Pancreas (tissue), 10 donors: ENCODE measurements around the gene NT5DC4. TPM values are rescaled to one million over a fixed set of nuclear protein-coding genes. Genes with fewer than 3 reads are reported as not detected.

ENCODE experiments used
- ATAC-seq, 4 donors: fragments of 200-7000 bp; cut with Tn5 transposase; one replicate each; pipeline versions ENCODE4 v1.8.0 to v1.9.1; 2020; ENCODE audit warnings: mild to moderate bottlenecking in 4 of 4, moderate library complexity in 4 of 4
- DNase-seq, 6 donors: peaks; one replicate each; pipeline ENCODE4 v3.0.0-alpha.2; 2020
- FAIRE-seq: peaks from 2 replicates; lab custom pipeline; 2012; peaks lifted over from hg19 to GRCh38; lab: Jason Lieb, UNC
- H3K27ac ChIP-seq, 4 donors: fragments of 200-600 bp; sonication (generic); 1 replicate in 3 of 4; 2 replicates in 1 of 4; pipeline versions ENCODE4 v1.5.0 to v1.8.0; 2020
- H3K27me3 ChIP-seq, 4 donors: fragments of 200-600 bp; one replicate each; pipeline ENCODE4 v1.8.0; 2021
- H3K36me3 ChIP-seq, 3 donors: fragments of 200-600 bp; sonication (generic) in 1 of 3; one replicate each; pipeline versions ENCODE4 v1.5.0 to v1.8.0; 2020 to 2021
- H3K4me1 ChIP-seq, 3 donors: fragments of 200-600 bp; one replicate each; pipeline ENCODE4 v1.8.0; 2021
- H3K4me3 ChIP-seq, 4 donors: fragments of 200-600 bp; sonication (generic) in 2 of 4; one replicate each; pipeline versions ENCODE4 v1.5.0 to v1.8.0; 2020 to 2021
- H3K9me3 ChIP-seq, 4 donors: fragments of 200-600 bp; one replicate each; pipeline ENCODE4 v1.8.0; 2021
- WGBS, 2 donors: extraction: QIAGEN DNeasy Blood & Tissue Kit; methylation state at CpG; one replicate each; pipeline ENCODE4 v1.1.7; 2013; 5-methylcytosine and 5-hydroxymethylcytosine counted together
- intact Hi-C, 3 donors: fragments of 100-400 bp; cut with DNase I; formaldehyde crosslinking; loops; one replicate each; pipeline versions ENCODE4 v1.11.1 to v1.14.2; 2022
- polyA plus RNA-seq, 2 donors: library from polyadenylated mRNA; stranded (reverse); fragments of 200-250 nt; gene quantifications; one replicate each; pipeline ENCODE4 v1.2.3, GENCODE V29; 2013
- total RNA-seq, 6 donors: library from RNA; stranded (reverse); fragmentation: NEBNext Ultra II Directional in 4 of 6; extraction: Animal tissue kit (Norgen Biotek cat#: 25700) in 4 of 6; gene quantifications; one replicate each; pipeline versions ENCODE4 v1.2.1 to v1.2.4, GENCODE V29; 2021 to 2023
- TF ChIP-seq, protein P1 (sequence below), 4 donors: fragments of 200-600 bp; sonication (generic) in 3 of 4; IDR thresholded peaks; one replicate each; pipeline versions ENCODE4 v1.5.0 to v1.8.0; 2021; ENCODE audit warnings: antibody characterized with exemption in 4 of 4
- donor health status: healthy with polysubstance abuse.
- donor health status: DM: no; HTN: no; CAD: no; lungs with moderate emphysema.
- donor health status: DM: no; HTN: no; CAD: no.
- donor health status: control.
- donor health status: control.
- donor health status: Bipolar disorder and iron deficiency.
- donor health status: DM: yes; HTN: yes; CAD: no.
- donor health status: DM: no; HTN: no; CAD: no.
- donor health status: DM: no; HTN: no; CAD: no.
- donor health status: DM: yes; HTN: yes; CAD: no.

The NT5DC4 gene
- total and polyA plus RNA-seq, 8 donors = 0.09 TPM; not detected in 7

DNA sequence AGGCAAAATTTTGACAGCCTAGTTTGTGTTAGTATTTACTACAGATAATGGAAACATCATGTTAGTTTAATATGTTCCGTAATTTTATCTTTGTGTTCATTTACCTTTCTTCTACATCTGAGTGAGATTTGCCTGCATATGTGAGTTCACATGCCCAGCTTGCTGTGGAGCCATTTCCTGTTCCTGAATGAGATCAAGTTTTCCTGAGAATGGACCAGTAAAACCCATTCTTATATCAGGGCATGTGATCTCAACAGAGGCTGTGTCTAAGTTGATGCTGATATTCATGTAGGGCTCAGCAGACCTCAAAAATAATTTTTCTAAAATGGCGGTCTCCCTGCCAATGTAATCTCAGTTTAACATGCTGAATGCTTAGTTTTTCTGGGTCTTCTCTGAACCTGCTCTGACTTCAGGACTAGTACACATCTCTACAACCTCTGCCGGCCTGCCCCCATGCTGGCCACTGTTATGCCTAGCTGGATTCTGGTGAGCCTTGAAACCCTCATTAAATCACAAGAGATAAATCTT is 62.4 kb downstream of the NT5DC4 start:
- no peak overlapping the region for H3K27ac ChIP-seq
- no peaks in the 10 kb centered on the region for H3K9me3 ChIP-seq
- intact Hi-C loops = no loop called here
- TF ChIP-seq, protein P1, sequence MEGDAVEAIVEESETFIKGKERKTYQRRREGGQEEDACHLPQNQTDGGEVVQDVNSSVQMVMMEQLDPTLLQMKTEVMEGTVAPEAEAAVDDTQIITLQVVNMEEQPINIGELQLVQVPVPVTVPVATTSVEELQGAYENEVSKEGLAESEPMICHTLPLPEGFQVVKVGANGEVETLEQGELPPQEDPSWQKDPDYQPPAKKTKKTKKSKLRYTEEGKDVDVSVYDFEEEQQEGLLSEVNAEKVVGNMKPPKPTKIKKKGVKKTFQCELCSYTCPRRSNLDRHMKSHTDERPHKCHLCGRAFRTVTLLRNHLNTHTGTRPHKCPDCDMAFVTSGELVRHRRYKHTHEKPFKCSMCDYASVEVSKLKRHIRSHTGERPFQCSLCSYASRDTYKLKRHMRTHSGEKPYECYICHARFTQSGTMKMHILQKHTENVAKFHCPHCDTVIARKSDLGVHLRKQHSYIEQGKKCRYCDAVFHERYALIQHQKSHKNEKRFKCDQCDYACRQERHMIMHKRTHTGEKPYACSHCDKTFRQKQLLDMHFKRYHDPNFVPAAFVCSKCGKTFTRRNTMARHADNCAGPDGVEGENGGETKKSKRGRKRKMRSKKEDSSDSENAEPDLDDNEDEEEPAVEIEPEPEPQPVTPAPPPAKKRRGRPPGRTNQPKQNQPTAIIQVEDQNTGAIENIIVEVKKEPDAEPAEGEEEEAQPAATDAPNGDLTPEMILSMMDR (IDR thresholded peaks at IDR 0.05) = no peak
- no peaks in the 10 kb centered on the region for H3K4me1 ChIP-seq
- H3K4me3 ChIP-seq = no peak overlapping the region
- DNase-seq (no peak), FAIRE-seq (no peak), ATAC-seq (no peak)
- H3K36me3 ChIP-seq = no peaks in the 10 kb centered on the region
- 74 to 82% methylated on average over 3 of the region's 3 CpGs for WGBS, 2 donors
- no peaks in the 10 kb centered on the region for H3K27me3 ChIP-seq

DNA sequence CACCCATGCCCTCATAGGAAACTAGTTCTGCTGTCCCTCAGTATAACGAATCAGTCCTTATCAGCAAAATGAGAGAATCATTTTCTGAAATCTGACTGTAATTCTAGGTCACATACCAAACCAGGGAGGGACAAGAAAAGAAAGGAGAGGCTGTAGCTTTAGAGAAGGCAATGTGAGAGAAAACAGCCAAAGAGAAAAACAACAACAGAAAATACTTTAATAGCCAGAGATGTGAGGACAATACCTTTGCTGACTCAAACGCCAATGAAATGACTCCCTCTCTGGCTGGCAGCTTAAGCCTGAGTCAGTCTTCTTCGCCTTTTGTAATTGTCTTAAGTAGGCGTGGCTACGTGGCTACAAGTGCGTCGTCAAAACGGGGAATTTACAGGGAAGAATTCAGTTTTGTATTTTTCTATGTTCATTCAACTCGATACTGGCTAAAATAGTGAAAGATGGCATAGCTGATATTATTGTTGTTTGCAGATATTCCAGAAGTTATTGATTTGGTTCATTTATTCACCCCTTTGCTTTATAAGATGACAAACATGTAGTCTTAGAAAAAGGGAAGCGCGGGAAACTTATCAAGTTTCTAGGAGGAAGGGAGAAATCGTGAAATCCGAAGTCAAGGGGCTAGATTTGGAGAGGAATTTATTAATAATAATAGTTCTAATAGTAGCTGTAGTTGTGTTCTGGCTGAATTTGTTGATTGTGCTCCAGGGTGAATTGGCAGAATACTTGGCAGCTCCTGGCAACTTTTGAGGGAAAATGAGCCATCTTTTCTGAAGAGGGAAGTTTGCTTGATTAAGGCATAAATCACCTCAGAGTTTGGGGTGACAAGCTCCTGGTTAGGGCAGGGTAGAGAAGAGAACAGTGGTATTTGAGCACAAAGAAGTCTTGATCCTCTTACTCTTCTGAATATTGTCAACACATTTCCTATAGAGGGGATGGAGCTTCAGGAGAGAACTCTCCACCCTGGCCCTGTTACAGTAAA is 63.7 kb downstream of the NT5DC4 start, which contains the start of gene IL1A:
IL1A (minus strand) TSS at position 295 of the 991 bp plus-strand sequence. CDS start 723 bp downstream, outside the sequence.
- TF ChIP-seq, protein P1 (IDR thresholded peaks at IDR 0.05) = no peak
- ATAC-seq = peak in 2 of 4 donors; percentile 61 to 73
- Histone ChIP-seq H3K9me3 (no peaks in the 10 kb centered on the region), H3K36me3 (no peaks in the 10 kb centered on the region), H3K27me3 (no peaks in the 10 kb centered on the region), H3K4me3 (no peak within 1 kb of the TSS), H3K4me1 (no peaks in the 10 kb centered on the region), H3K27ac (no peak within 1 kb of the TSS)
- intact Hi-C loops = no loop called here
- no peak for DNase-seq
- 27 to 28% methylated on average over 13 of the region's 13 CpGs for WGBS, 2 donors
- FAIRE-seq = no peak

DNA sequence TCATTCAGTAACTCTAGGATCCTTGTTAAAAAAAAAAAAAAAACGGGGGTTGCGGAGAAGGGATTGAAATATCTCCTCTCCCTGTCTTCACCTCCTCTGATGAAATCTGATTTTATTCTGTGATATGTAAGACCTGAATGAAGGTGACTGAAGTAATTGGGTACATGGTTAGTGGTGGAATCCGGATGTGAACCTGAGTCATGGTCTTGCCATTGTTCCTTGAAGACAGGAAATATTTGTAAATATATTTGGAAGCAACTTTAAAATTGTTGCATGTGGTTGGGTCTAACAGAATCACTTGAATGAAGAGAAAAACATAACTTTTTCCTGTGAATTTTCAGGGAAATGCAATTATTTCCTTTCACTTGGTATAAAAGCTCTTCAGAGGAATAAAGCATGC is 66.5 kb downstream of the NT5DC4 start:
- no peak for DNase-seq
- intact Hi-C loops = no loop called here

DNA sequence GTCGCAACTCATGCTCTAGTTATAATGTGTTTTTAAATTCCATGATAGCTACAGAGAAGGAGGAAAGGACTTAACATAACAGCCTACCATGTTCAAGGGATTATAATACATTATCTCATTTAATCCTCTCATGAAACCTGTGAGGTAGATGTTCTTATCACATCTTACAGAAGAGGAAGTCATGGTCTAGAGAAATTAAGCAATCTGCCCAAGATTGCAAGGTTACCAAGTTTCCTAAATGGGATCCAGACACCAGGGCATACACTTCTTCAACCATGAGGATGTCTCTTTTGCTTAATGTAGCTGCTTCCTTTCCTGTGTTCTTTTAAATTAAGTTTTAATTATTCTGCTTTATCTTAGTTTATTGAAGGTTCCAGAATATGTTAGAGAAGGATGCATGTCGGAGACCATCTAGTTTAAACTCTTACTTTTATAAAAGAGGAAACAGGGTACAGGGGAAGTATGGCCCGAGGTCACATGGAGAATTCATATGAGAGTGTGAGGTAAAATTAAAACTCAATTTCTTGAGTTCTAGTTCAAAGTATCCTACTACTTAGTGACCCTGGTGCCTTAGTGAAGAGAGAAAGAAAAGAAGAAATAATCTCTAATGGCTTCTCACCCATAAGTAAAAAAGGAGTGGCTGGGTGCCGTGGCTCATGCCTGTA is 67.0 kb downstream of the NT5DC4 start:
- no peak for FAIRE-seq
- H3K4me1 ChIP-seq = no peaks in the 10 kb centered on the region
- no peak for ATAC-seq
- no peak overlapping the region for H3K4me3 ChIP-seq
- intact Hi-C loops = no loop called here
- H3K9me3 ChIP-seq = no peaks in the 10 kb centered on the region
- whole genome bisulfite sequencing, 2 donors = 85 to 87% methylated on average over 4 of the region's 4 CpGs
- no peak for DNase-seq
- H3K36me3 ChIP-seq = no peaks in the 10 kb centered on the region
- TF ChIP-seq, protein P1 (IDR thresholded peaks at IDR 0.05) = no peak
- no peaks in the 10 kb centered on the region for H3K27me3 ChIP-seq
- H3K27ac ChIP-seq = no peak overlapping the region

More for the DNA sequence above, 66.5 kb downstream of the NT5DC4 start:
- FAIRE-seq (no peak), ATAC-seq (no peak)
- H3K36me3 ChIP-seq = no peaks in the 10 kb centered on the region
- H3K4me3 ChIP-seq = no peak overlapping the region
- H3K9me3 ChIP-seq = no peaks in the 10 kb centered on the region
- H3K27me3 ChIP-seq = no peaks in the 10 kb centered on the region
- H3K4me1 ChIP-seq = no peaks in the 10 kb centered on the region
- TF ChIP-seq, protein P1 (IDR thresholded peaks at IDR 0.05) = no peak
- H3K27ac ChIP-seq = no peak overlapping the region
- 85 to 86% methylated on average over 3 of the region's 3 CpGs for WGBS, 2 donors
